Duodenal mucosa (tissue), 2 donors: ENCODE data around the gene SLC9A9.
"Not testable (repeated sequence)": the region's sequence is repeated elsewhere in the genome, so short reads cannot be mapped to it uniquely, and the experiment has no call there.

Experiments used
- H3K27ac ChIP-seq: one replicate; pipeline ENCODE4 v1.7.0; 2013; ENCODE audit warnings: low read depth, low read length
- H3K27me3 ChIP-seq, 2 donors: one replicate each; pipeline ENCODE4 v1.7.0; 2013; ENCODE audit warnings: low read length in 2 of 2, control low read depth in 1 of 2; ENCODE audit not compliant: insufficient read depth in 2 of 2, control insufficient read depth in 1 of 2
- H3K36me3 ChIP-seq, 2 donors: one replicate each; pipeline ENCODE4 v1.7.0; 2013; ENCODE audit warnings: low read length in 2 of 2, control low read depth in 1 of 2; ENCODE audit not compliant: insufficient read depth in 2 of 2, control insufficient read depth in 1 of 2
- H3K4me1 ChIP-seq, 2 donors: one replicate each; pipeline ENCODE4 v1.7.0; 2013; ENCODE audit warnings: low read length in 2 of 2, control low read depth in 1 of 2; ENCODE audit not compliant: insufficient read depth in 2 of 2, control insufficient read depth in 1 of 2
- H3K4me3 ChIP-seq, 2 donors: one replicate each; pipeline ENCODE4 v1.7.0; 2013; ENCODE audit warnings: low read length in 2 of 2, low read depth in 1 of 2
- H3K9ac ChIP-seq, 2 donors: one replicate each; pipeline ENCODE4 v1.7.0; 2013; ENCODE audit warnings: low read length in 2 of 2, low read depth in 1 of 2
- H3K9me3 ChIP-seq, 2 donors: one replicate each; pipeline ENCODE4 v1.7.0; 2013; ENCODE audit warnings: low read length in 2 of 2, control low read depth in 1 of 2; ENCODE audit not compliant: control insufficient read depth in 1 of 2

Gene SLC9A9

DNA sequence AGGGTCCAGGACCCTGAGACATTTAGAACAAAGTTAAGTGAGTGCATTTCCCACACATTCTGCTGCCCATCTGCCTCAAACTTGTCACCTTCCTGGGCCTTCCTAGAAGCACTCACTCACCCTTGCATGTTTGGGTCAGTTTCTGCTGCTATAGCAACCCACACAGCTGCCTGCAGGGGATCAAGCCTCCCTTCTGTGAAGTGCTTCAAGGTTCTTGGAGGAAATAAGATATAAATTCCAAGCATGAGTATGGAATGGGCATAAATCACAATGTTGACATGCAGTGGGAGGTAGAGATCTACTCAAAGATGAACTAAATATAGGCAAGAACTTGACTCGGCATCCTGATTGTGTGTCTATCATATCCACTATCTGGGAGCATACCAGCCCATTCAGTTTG lies 140.4 kb downstream of the SLC9A9 start:
- Histone ChIP-seq H3K4me1 (no peaks in the 10 kb centered on the region), H3K27ac (no peak overlapping the region), H3K27me3 (no peaks in the 10 kb centered on the region), H3K4me3 (no peak overlapping the region), H3K36me3 (no peaks in the 10 kb centered on the region), H3K9ac (no peak overlapping the region), H3K9me3 (no peaks in the 10 kb centered on the region)

DNA sequence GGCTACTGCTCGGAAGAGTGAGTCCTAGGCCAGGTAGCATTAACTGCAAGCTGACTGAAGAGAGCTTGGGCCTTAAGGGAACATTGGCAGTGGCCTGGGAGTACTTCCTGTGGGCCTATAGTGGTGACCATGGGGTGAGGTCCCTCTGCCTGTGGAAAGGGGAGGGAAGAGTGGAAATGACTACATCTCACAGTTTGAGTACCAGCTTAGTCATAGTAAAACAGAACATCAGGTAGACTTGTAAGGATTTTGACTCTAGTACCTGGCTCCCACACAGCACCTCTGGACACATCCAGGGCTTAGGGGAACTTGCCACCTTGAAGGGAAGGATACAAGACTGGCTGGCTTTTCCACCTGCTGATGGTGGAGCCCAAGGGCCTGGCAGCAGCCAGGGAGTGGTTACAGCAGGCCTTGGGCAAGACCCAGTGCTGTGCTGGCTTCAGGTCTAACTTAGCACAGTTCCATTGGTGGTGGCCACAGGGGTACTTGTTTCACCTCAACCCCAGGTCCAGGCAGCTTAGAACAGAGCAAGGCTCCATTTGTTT lies 147.8 kb downstream of the SLC9A9 start:
- no peak overlapping the region for H3K27ac ChIP-seq
- no peak overlapping the region for H3K9ac ChIP-seq
- no peaks in the 10 kb centered on the region for H3K27me3 ChIP-seq
- H3K4me1 ChIP-seq = no peaks in the 10 kb centered on the region
- H3K4me3 ChIP-seq = no peak overlapping the region
- no peaks in the 10 kb centered on the region for H3K36me3 ChIP-seq
- no peaks in the 10 kb centered on the region for H3K9me3 ChIP-seq

- H3K9me3 ChIP-seq = no peaks in the 10 kb centered on the region
- H3K4me1 ChIP-seq = no peaks in the 10 kb centered on the region
- H3K9ac ChIP-seq = no peak overlapping the region
- H3K4me3 ChIP-seq = no peak overlapping the region
- H3K27me3 ChIP-seq = no peaks in the 10 kb centered on the region
- no peaks in the 10 kb centered on the region for H3K36me3 ChIP-seq
- H3K27ac ChIP-seq = no peak overlapping the region
These were observed 148.8 kb downstream of the SLC9A9 start for GRCh38 chr3:143699424-143699823.

- H3K9ac ChIP-seq = no peak overlapping the region
- no peak overlapping the region for H3K27ac ChIP-seq
These were observed 149.5 kb downstream of the SLC9A9 start for GRCh38 chr3:143698682-143699303.

GRCh38 chr3:143697975-143698374 lies 150.3 kb downstream of the SLC9A9 start:
- Histone ChIP-seq H3K9ac (no peak overlapping the region), H3K27me3 (no peaks in the 10 kb centered on the region), H3K27ac (no peak overlapping the region), H3K4me1 (no peaks in the 10 kb centered on the region), H3K36me3 (no peaks in the 10 kb centered on the region), H3K9me3 (no peaks in the 10 kb centered on the region), H3K4me3 (no peak overlapping the region)

More at GRCh38 chr3:143698682-143699303, 149.5 kb downstream of the SLC9A9 start:
- Histone ChIP-seq H3K27me3 (no peaks in the 10 kb centered on the region), H3K36me3 (no peaks in the 10 kb centered on the region), H3K4me3 (no peak overlapping the region), H3K9me3 (no peaks in the 10 kb centered on the region), H3K4me1 (no peaks in the 10 kb centered on the region)

DNA sequence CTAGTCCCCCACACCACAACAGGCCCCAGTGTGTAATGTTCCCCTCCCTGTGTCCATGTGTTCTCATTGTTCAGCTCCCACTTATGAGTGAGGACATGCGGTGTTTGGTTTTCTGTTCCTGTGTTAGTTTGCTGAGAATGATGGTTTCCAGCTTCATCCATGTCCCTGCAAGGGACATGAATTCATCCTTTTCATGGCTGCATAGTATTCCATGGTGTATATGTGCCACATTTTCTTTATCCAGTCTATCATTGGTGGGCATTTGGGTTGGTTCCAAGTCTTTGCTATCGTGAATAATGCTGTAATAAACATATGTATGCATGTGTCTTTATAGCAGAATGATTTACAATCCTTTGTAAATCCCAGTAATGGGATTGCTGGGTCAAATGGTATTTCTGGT lies 152.9 kb downstream of the SLC9A9 start:
- H3K36me3 ChIP-seq, H3K27ac ChIP-seq, H3K9ac ChIP-seq, H3K9me3 ChIP-seq, H3K4me3 ChIP-seq, H3K27me3 ChIP-seq, H3K4me1 ChIP-seq: not testable (repeated sequence)

DNA sequence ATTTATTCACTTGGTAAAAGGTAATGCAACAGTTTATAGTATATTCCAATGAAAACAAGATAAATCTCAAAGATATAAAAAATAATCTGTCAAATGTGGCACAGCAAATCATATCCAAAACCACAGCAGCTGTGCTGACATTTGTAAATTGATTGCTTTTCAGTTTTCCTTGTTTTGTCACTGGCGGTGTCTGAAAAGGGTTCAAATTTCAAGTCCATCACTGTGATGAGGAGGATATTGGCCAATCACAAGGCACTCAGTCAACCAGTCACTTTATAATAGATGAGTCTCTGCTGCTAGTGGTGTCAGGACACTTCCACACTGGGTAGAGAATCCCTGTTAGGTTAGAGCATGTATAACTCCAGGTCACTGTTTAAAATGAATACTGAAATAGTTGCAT lies 154.8 kb downstream of the SLC9A9 start:
- Histone ChIP-seq H3K4me3 (no peak overlapping the region), H3K27me3 (no peaks in the 10 kb centered on the region), H3K27ac (no peak overlapping the region), H3K36me3 (no peaks in the 10 kb centered on the region), H3K9ac (no peak overlapping the region), H3K4me1 (no peaks in the 10 kb centered on the region), H3K9me3 (no peaks in the 10 kb centered on the region)

DNA sequence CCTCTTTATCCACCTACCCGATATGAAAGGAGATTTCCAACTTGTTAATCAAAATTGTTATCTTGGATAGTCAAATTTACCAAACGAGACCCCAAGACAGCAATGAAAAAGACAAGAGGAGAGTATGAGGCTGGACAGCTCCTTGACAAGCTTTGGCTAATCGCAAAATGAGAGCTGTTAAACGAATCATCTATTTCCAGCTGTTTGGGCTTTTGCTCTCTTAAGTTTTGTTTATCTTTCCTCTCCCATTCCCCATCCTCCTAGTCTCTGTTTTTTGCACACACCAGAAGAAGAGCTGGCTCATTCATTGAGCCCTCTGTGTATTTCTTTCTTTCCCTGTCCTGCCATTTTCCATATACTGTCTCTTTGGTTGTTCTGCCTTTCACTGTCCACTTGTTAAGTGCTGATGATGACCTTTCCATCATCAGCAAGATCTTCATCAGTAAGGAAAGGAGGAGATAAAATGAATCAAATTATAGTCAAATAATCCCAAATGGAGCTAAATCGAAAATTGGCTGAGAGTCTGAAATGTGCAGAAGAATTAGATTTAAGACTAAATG lies 161.6 kb downstream of the SLC9A9 start:
- Histone ChIP-seq H3K27ac (no peak overlapping the region), H3K27me3 (no peaks in the 10 kb centered on the region), H3K4me3 (no peak overlapping the region), H3K36me3 (no peaks in the 10 kb centered on the region), H3K4me1 (no peaks in the 10 kb centered on the region), H3K9me3 (no peaks in the 10 kb centered on the region), H3K9ac (no peak overlapping the region)

DNA sequence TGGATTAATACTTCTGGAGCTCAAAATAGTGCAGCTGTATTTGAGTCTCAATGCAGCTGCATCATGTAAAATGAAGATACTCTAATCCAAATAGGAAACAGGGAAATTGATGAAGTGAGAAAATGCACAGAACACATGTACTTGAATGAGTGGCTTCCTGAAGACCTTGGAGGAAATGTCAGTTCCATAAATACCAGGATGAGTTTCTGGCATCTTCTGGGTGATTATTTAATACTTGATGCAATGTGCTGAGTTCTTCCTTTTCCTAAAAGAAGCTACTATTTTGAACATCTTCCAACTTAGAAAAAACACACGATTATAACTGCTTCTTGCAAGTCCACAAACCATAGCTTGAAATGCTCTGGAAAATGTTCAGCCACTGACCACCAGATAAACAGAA lies 162.8 kb downstream of the SLC9A9 start:
- Histone ChIP-seq H3K4me3 (no peak overlapping the region), H3K27me3 (no peaks in the 10 kb centered on the region), H3K9me3 (no peaks in the 10 kb centered on the region), H3K27ac (no peak overlapping the region), H3K9ac (no peak overlapping the region), H3K36me3 (no peaks in the 10 kb centered on the region), H3K4me1 (no peaks in the 10 kb centered on the region)

GRCh38 chr3:143677430-143677829 lies 170.8 kb downstream of the SLC9A9 start:
- Histone ChIP-seq H3K4me3 (no peak overlapping the region), H3K9me3 (no peaks in the 10 kb centered on the region), H3K27me3 (no peaks in the 10 kb centered on the region), H3K36me3 (no peaks in the 10 kb centered on the region), H3K27ac (no peak overlapping the region), H3K4me1 (no peaks in the 10 kb centered on the region), H3K9ac (no peak overlapping the region)
